H1 (cell line): Measurements from ENCODE around the gene SMC6. TPM values are rescaled to one million over a fixed set of nuclear protein-coding genes. Genes with fewer than 3 reads are reported as not detected.

Source experiments
- BACH1 ChIP-seq: IDR thresholded peaks from 2 replicates; pipeline ENCODE4 v1.6.1; 2012; ENCODE audit warnings: low read length, improper control_type of control experiment
- EP300 ChIP-seq, 2 experiments: IDR thresholded peaks; 1 replicate in 1 of 2; 2 replicates in 1 of 2; pipeline ENCODE4 v1.6.1; 2011 to 2012; ENCODE audit warnings: low read depth in 2 of 2, low read length in 2 of 2, mild to moderate bottlenecking in 2 of 2, borderline replicate concordance in 1 of 2, inconsistent platforms in 1 of 2, moderate library complexity in 1 of 2
- NANOG ChIP-seq: IDR thresholded peaks from 2 replicates; pipeline ENCODE4 v1.6.1; 2011; ENCODE audit warnings: low read length, low read depth, mild to moderate bottlenecking, inconsistent platforms; ENCODE audit not compliant: insufficient read depth, poor library complexity, severe bottlenecking
- POU5F1 ChIP-seq: IDR thresholded peaks from 2 replicates; pipeline ENCODE4 v1.6.1; 2011; ENCODE audit warnings: low read depth, mild to moderate bottlenecking, low read length, moderate library complexity
- polyA plus RNA-seq, 7 experiments: library from polyadenylated mRNA; depleted of rRNA in 3 of 7; stranded (reverse) in 5 of 7; unstranded in 2 of 7; fragments of >200 nt in 5 of 7; fragments of 200-250 nt in 2 of 7; gene quantifications; 1 replicate in 5 of 7; 2 replicates in 1 of 7; 4 replicates in 1 of 7; pipeline versions ENCODE4 v1.2.1 to v1.2.3, GENCODE V29; 2011 to 2013; ENCODE audit warnings: missing spikeins in 2 of 7, mixed read lengths in 2 of 7
- total RNA-seq: library from RNA; stranded (reverse); fragmentation: NEBNext Ultra II Directional; extraction: Animal tissue kit (Norgen Biotek cat#: 25700); gene quantifications from 2 replicates; pipeline ENCODE4 v1.2.1, GENCODE V29; 2021

The SMC6 gene
- total and polyA plus RNA-seq, 2 of the 8 experiments (the other 6 are each of a cell fraction or from before 2014, with no cell fraction given), result 9.7 to 49.5 TPM

DNA sequence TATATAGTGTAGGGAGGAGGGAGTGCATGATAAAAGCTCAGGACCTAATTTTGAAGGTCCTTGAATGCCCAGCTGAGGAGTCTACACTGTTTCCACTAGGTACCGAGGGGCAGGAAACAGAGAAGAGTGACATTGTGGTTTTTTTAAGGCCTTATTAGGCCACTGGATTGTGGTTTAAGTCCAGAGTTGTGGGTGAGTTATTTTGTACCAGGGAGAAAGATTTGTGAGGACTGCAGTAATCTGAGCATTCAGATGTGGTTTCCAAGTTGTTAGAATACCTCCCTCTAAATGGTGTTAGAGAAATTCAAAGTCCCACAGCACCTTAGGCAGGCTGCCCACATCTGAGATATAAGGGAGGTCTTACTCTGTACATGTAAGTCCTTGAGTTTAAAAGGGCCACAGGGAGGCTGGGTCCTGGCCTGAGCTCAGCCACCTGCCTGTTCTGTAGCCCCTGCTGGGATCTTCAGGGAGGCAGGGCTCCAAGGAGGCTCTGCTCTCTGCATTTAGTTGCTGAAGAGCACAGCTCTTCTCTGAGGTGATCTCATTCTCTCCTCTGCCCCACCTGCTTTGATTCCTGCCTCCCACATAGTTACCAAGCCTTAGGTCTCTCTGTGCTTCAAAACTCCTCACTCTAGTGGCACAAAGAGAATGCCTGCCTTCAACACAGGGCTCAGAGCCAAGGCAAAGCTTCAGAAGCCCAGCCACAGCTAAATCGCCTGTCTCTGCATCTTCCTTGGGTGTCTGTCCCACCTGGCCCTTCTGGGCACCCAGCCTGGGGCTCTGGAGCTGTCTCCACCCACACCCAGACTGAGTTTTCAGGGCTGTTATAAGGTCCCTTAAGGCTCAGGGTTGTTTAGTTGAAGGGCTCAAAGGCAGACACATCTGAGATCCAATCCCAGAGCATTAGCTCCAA, 125.0 kb downstream of the SMC6 start (continued):
- TF ChIP-seq EP300 (IDR thresholded peaks at IDR 0.05; ENCODE audit: borderline replicate concordance in 1 of 2, low read depth in 2 of 2, low read length in 2 of 2), result no peak
- TF ChIP-seq POU5F1, result no peak
- no peak for TF ChIP-seq NANOG
- no peak for TF ChIP-seq BACH1
- TF ChIP-seq, all 59 proteins: peak for 0
